ENCODE results near the gene PA2G4.
A peak's percentile ranks its signal among the peaks of the same experiment; 100 is the strongest.
"Not testable (repeated sequence)": the region's sequence is repeated elsewhere in the genome, so short reads cannot be mapped to it uniquely, and the experiment has no call there.

Gene PA2G4

GRCh38 chr12:56101045-56101444 is 3.3 kb upstream of the PA2G4 start:
- no peak for DNase-seq

- DNase-seq: no peak
Measured at GRCh38 chr12:56102683-56103065, 1.7 kb upstream of the PA2G4 start.

DNA sequence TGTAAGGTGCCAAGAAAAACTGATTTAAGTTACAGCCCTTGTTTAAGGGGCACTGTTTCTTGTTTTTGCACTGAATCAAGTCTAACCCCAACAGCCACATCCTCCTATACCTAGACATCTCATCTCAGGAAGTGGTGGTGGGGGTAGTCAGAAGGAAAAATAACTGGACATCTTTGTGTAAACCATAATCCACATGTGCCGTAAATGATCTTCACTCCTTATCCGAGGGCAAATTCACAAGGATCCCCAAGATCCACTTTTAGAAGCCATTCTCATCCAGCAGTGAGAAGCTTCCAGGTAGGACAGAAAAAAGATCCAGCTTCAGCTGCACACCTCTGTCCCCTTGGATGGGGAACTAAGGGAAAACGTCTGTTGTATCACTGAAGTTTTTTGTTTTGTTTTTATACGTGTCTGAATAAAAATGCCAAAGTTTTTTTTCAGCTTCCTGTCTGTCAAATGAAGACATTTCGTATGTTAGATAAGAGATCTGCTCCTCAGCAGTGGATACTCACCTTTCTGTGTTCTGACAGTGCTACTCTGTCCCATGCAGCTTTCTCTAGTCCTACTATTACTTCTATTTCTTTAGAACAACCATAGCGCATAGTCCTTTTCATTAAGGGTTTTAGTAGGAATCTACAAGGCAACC is 1.2 kb upstream of the PA2G4 start:
- DNase-seq: peak; percentile 55

DNA sequence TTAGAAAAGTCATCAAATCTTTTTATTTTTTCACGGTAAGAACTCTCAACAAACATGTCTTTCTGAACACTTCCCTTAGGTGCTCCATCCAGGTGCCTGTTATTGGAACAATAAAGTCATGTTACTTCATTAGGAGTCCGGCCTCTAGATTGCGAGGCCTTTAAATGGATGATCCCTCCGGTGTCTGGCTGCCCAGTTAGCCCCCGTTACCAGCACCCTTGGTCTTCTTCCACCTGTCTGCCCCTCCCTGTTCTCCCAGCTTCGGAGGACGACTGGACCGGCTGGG is 593 bp upstream of the PA2G4 start:
- DNase-seq: no peak

DNA sequence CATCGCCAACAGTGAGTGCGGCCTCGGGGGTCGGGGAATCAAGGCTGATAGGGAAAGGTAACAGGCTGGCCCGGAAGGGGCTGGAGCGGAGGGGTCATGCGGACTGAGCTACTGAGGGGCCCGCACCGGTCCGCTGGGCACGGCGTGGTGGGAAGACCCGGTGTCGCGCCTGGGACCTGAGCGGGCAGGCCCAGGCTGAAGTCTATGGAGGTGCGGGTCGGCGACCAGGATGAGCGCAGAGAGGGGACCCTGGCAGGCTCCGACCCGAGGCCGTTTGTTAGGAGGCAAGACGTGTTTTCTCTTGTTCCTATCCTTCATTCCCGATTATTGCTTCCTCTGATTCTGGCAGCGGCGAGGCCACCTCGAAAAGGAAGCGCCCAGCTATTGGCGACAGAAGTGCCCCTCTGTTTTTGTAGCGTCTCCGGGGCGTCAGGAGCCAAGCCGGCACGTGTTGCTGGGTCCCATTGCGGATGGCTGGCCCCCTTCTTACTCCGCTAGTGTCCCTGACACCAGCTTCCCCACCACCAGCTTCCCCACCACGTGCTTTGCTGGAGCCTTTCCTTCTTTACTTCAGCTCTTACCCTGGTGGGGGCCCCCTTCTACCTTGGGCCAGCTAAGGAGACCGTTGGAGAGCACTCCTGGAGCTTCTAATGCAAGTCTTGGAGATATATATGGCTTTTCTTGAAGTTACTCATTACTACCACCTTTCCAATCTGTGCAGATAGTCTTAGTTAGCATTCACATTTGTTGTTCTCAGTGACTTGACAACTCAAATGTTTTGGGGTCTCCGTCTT is 653 bp downstream of the PA2G4 start:
- DNase-seq: peak; percentile 14

- no peak for DNase-seq
Measured at GRCh38 chr12:56105609-56105902, 1.2 kb downstream of the PA2G4 start.

DNA sequence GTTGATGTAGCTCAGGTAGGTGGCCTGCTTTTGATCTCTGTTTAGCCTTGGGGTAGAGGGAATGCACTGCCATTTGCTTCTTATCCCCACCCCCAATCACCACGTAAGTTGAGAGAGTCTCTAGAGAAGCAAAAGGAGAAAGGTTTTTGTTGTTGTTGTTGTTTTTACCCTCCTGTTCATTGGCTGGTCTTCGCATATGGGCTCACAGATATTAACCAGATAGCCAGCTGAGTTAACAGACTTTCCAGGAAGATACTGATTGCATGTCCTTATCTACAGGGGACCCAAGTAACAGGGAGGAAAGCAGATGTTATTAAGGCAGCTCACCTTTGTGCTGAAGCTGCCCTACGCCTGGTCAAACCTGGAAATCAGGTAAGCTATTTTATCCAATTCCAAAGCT is 2.9 kb downstream of the PA2G4 start:
- DNase-seq: no peak

GRCh38 chr12:56110571-56110970 is 6.2 kb downstream of the PA2G4 start:
- no peak for DNase-seq

DNA sequence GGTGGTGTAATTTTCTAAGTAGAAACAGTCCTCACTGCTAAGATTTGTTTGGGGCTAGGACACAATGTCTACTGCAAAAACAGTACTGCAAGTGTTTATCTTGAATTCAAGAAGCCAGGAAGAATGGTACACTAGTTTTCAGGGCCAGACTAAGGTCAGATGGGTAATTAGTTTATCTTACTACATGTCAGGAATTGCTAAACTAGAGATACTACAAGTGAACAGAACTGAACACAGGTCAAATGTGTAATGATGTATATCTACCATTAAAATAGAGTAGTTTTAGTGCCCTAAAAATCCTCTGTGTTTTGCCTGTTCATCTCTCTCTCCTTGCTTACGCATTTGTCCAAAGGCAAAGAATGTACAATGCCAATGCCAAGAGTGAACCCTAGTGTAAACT is 9.7 kb downstream of the PA2G4 start:
- DNase-seq: no peak

DNA sequence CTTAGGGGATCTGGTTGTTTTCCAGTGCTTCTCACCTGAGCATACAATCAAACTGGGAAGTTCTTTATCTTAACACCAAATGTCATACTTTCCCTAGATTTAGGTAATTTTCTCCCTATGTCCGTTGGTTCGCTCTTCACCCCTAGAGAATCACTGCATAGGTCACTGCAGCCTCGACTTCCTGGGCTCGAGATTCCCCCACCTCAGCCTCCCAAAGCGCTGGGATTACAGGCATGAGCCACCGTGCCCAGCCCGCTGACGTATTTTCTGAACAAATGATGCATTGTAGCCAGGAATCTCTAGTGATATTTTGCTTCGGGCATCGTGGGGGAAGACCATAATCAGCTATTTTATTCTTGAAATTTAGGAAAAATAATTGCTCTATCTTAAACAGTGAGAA is 11.0 kb downstream of the PA2G4 start:
- no peak for DNase-seq

- DNase-seq: peak; percentile 95
Measured at GRCh38 chr12:56116267-56117081, 12.1 kb downstream of the PA2G4 start, which contains the start of gene RPL41. Gene RPL41 (plus strand): TSS chr12:56116633.

- not testable (repeated sequence) for DNase-seq
Measured at GRCh38 chr12:56117082-56117706, 12.8 kb downstream of the PA2G4 start.

DNA sequence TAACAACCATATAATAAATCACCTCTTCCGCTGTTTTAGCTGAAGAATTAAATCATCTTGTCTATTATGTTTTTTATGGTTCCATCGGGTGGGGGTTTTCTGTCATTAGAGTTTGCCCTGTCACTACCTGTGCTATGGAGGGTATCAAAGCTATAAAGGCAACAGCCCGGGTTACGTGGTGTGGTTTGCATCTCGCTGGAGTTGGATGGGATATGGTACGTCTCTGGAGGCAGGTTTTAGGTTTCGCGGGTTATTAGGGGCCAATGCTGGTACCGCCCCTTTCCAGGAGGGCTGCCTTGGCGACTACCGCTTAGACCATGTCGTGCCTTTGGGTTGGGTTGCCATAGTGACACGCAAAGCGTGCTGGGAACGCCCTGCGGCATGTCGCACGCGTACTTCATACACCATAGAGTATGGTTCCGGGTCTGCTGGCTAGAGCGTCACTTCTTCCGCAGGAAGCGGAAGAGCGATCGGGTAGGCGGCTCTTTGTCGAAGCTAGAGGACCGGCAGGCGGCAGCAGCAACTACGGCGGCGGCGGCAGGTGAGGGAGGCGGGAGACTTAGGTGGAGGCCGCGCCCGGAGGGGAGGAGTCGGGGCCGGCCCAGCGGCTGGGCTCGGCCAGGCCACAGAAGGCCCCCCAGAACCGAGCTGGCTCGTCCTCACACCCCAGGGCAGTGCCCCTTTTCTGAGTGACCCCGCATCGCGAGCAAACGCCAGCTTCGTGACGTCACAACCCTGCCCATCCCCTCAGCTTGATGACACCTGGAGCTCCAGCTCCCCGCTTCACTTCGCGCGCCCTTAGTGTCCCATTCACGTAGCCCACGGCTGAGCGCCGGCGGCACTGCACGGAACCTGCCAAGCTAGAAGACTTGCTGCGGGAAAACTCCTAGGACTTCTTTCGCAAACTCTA is 13.7 kb downstream of the PA2G4 start, which contains the start of gene ZC3H10:
TSS of gene ZC3H10 (plus strand) at position 489 of the 910 bp plus-strand sequence. CDS start 2,297 bp downstream, outside the sequence.
- DNase-seq: peak; percentile 99

GRCh38 chr12:56118688-56119357 is 14.5 kb downstream of the PA2G4 start:
- no peak for DNase-seq

GRCh38 chr12:56119361-56119796 is 15.0 kb downstream of the PA2G4 start:
- DNase-seq: peak; percentile 74

- DNase-seq: no peak
Measured at GRCh38 chr12:56120158-56120846, 15.9 kb downstream of the PA2G4 start.

DNA sequence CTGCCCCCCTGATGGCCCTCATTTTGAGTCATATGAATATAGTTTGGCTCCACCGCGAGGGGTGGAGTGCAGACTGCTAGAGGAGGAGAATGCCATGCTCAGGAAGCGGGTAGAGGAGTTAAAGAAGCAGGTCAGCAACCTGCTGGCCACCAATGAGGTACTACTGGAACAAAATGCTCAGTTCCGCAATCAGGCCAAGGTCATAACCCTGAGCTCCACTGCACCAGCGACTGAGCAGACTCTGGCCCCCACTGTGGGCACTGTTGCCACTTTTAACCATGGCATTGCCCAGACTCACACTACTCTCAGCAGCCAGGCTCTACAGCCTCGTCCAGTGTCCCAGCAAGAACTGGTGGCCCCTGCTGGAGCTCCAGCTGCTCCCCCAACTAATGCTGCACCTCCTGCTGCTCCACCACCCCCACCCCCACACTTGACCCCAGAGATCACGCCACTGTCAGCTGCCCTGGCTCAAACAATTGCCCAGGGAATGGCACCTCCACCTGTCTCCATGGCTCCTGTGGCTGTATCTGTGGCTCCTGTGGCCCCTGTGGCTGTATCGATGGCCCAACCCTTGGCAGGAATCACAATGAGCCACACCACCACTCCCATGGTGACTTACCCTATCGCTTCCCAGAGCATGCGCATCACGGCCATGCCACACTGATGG is 17.0 kb downstream of the PA2G4 start:
- no peak for DNase-seq

DNA sequence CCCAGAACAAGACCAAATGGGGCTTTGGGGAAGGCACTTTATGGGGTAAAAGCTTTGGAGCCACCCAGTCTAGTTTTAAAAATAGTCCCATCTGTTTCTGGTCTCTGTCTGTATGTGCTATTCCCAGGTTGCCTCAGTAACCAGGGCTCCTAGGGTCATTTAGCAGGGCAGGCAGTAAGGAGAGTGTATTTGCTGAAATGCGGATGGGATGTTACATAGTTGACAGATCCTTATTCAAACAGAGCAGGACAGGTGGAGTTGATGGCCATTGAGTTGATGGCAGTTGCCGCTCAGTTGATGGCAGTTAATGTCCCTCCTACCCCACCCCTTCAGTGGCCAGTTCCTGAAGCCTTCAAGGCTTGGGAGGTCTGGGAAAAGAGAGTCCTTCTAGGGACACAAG is 18.3 kb downstream of the PA2G4 start:
- DNase-seq: no peak

DNA sequence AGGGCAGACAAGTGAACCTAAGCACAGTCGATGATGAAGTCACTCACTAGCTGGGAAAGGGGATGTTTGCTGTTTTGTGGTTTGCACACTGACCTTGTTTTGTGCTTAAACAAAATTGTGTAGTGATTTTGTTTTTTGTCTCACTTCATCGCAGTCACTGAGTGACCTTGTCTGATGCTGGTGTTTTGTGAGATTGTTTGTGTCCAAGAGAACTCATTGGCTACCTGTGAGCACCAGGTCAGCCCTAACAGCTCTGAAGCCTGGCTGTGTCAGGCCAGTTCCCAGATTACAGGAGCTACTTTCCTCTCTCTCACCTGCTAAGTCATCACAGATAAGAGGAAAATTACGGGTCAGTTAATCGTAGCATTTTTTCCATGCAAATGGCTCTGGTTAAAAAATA is 19.8 kb downstream of the PA2G4 start:
- DNase-seq: no peak

- no peak for DNase-seq
Measured at GRCh38 chr12:56126732-56127239, 22.4 kb downstream of the PA2G4 start.
